HepG2 (cell line): ENCODE data around the gene CGB5. TPM values are rescaled to one million over a fixed set of nuclear protein-coding genes. Genes with fewer than 3 reads are reported as not detected.

Source experiments
- GZF1 ChIP-seq: sonication (generic); formaldehyde crosslinking; IDR thresholded peaks from 2 replicates; pipeline ENCODE4 v1.5.1; 2020; ENCODE audit warnings: mild to moderate bottlenecking, missing genetic modification reagents
- HNF1B ChIP-seq: sonication (generic); formaldehyde crosslinking; IDR thresholded peaks from 2 replicates; pipeline ENCODE4 v1.5.1; 2020; ENCODE audit warnings: mild to moderate bottlenecking, moderate library complexity, missing genetic modification reagents
- MTF2 ChIP-seq: sonication (generic); formaldehyde crosslinking; IDR thresholded peaks from 2 replicates; pipeline ENCODE4 v1.5.0; 2020; ENCODE audit warnings: missing genetic modification reagents, borderline replicate concordance
- PAXIP1 ChIP-seq: sonication (generic); formaldehyde crosslinking; conservative IDR thresholded peaks from 2 replicates; pipeline ENCODE4 v1.4.0; 2020; ENCODE audit warnings: mild to moderate bottlenecking, missing genetic modification reagents, moderate library complexity
- RAD51 ChIP-seq: fragments of 450-650 bp; IDR thresholded peaks from 2 replicates; pipeline ENCODE4 v1.6.1; 2016; ENCODE audit warnings: borderline replicate concordance
- SKI ChIP-seq: fragments of 450-650 bp; IDR thresholded peaks from one replicate; pipeline ENCODE4 v1.6.1; 2018; ENCODE audit warnings: mild to moderate bottlenecking; ENCODE audit not compliant: partially characterized antibody
- SP1 ChIP-seq, 2 experiments: fragments of 450-650 bp in 1 of 2; sonication (generic) in 1 of 2; formaldehyde crosslinking in 1 of 2; IDR thresholded peaks; 2 replicates each; pipeline versions ENCODE4 v1.4.0 to v1.6.1; 2016 to 2020; ENCODE audit warnings: missing genetic modification reagents in 1 of 2
- SRY ChIP-seq: sonication (generic); formaldehyde crosslinking; IDR thresholded peaks from 2 replicates; pipeline ENCODE4 v1.8.0; 2022; ENCODE audit warnings: mild to moderate bottlenecking, missing genetic modification reagents
- ZNF709 ChIP-seq: sonication (generic); formaldehyde crosslinking; IDR thresholded peaks from 2 replicates; pipeline ENCODE4 v1.5.0; 2020; ENCODE audit warnings: mild to moderate bottlenecking, missing genetic modification reagents
- ZNF781 ChIP-seq: sonication (generic); formaldehyde crosslinking; IDR thresholded peaks from 2 replicates; pipeline ENCODE4 v1.5.1; 2020; ENCODE audit warnings: borderline replicate concordance, mild to moderate bottlenecking, missing genetic modification reagents; ENCODE audit errors: not compliant biosample characterization
- ZNF879 ChIP-seq: sonication (generic); formaldehyde crosslinking; IDR thresholded peaks from 2 replicates; pipeline ENCODE4 v1.8.1; 2023; ENCODE audit warnings: missing genetic modification reagents
- ZZZ3 ChIP-seq: sonication (generic); formaldehyde crosslinking; IDR thresholded peaks from 2 replicates; pipeline ENCODE4 v1.4.0; 2020; ENCODE audit warnings: missing genetic modification reagents, mild to moderate bottlenecking, borderline replicate concordance
- polyA plus RNA-seq, 8 experiments: library from polyadenylated mRNA; depleted of rRNA in 3 of 8; stranded (reverse) in 7 of 8; unstranded in 1 of 8; fragments of >200 nt; fragmentation: Illumina TruSeq in 4 of 8; extraction: Trizol in 4 of 8; gene quantifications; 2 replicates each; pipeline versions ENCODE4 v1.2.1 to v1.2.3, GENCODE V29; 2011 to 2016; ENCODE audit warnings: low read depth in 4 of 8, missing spikeins in 1 of 8, mixed read lengths in 1 of 8; ENCODE audit not compliant: insufficient read depth in 1 of 8
- total RNA-seq, 5 experiments: library from RNA; depleted of rRNA; stranded (reverse); fragments of >200 nt; fragmentation: Illumina TruSeq; extraction: Trizol; gene quantifications; 2 replicates each; pipeline ENCODE4 v1.2.3, GENCODE V29; 2016; ENCODE audit warnings: low read depth in 1 of 5
- TF ChIP-seq, protein P1 (sequence below): sonication (generic); formaldehyde crosslinking; IDR thresholded peaks from 2 replicates; pipeline ENCODE4 v1.8.0; 2022; ENCODE audit warnings: missing genetic modification reagents, mild to moderate bottlenecking, moderate library complexity, borderline replicate concordance
- TF ChIP-seq, protein P2 (sequence below): sonication (generic); formaldehyde crosslinking; IDR thresholded peaks from 2 replicates; pipeline ENCODE4 v1.4.0; 2020; ENCODE audit warnings: missing genetic modification reagents, borderline replicate concordance
- TF ChIP-seq, protein P3 (sequence below): IDR thresholded peaks from 2 replicates; pipeline ENCODE4 v1.6.1; 2016; ENCODE audit warnings: mild to moderate bottlenecking, missing biosample characterization, missing genetic modification reagents

CGB5 gene
- total and polyA plus RNA-seq, 2 of the 13 experiments (the other 11 are each of a cell fraction or from before 2014, with no cell fraction given): not detected

DNA sequence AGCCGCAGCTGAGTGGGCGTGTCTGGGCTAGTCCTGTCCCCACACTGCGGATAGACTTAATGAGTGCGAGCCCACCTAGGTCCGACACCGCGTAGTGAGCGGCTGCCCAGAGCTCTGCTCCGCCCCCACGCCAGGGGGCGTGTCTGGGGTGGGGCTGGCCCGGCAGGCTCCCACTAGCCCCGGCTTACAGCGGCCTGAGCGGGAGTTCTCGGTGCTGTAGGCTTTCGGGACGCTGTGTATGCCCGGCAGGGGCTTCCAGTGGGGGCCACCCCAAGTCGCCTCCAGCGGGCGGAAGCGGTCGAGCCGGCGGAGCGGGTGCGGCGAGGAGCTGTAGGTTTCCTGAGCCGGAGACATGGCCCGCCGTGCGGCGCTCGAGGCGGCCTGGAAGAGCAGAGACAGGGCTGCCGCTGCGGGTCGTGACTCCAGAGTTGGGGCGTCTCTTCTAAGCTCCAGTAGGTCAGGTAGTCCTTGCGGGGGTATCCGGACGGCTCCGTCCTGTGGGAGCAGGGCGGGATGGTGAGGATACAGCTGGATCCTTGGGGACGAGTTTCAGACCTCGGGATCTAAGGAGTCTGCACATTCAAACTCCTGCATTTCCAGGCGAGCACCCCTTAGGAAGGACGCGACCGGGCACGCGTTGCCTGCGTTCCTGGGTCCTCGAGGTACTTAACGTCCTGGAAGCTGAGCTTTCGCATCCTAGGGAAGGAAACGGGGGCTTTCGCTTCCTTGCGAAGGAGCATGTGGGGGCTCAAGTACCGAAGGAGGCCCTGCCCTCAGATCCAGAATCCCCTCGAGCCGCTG is 12.7 kb downstream of the CGB5 start (continued):
- TF ChIP-seq PAXIP1 (CRISPR knock-in tag) (no peak), GZF1 (CRISPR knock-in tag) (no peak), SP1 (IDR thresholded peaks at IDR 0.05) (no peak), SP1 (CRISPR knock-in tag; IDR thresholded peaks at IDR 0.05) (peak; percentile 61; the same call in 1 of the 2 replicates), SRY (CRISPR knock-in tag) (0 out of 2 replicates have a peak, but pooled peaks have one; percentile 16), MTF2 (CRISPR knock-in tag) (peak; percentile 84), ZNF879 (CRISPR knock-in tag) (0 out of 2 replicates have a peak, but pooled peaks have one; percentile 54), ZNF709 (CRISPR knock-in tag) (no peak), HNF1B (CRISPR knock-in tag) (no peak), RAD51 (no peak), ZNF781 (CRISPR knock-in tag) (no peak), SKI (peak; percentile 19), ZZZ3 (CRISPR knock-in tag) (no peak)
- TF ChIP-seq, protein P1, sequence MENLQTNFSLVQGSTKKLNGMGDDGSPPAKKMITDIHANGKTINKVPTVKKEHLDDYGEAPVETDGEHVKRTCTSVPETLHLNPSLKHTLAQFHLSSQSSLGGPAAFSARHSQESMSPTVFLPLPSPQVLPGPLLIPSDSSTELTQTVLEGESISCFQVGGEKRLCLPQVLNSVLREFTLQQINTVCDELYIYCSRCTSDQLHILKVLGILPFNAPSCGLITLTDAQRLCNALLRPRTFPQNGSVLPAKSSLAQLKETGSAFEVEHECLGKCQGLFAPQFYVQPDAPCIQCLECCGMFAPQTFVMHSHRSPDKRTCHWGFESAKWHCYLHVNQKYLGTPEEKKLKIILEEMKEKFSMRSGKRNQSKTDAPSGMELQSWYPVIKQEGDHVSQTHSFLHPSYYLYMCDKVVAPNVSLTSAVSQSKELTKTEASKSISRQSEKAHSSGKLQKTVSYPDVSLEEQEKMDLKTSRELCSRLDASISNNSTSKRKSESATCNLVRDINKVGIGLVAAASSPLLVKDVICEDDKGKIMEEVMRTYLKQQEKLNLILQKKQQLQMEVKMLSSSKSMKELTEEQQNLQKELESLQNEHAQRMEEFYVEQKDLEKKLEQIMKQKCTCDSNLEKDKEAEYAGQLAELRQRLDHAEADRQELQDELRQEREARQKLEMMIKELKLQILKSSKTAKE: no peak
- TF ChIP-seq, protein P2, sequence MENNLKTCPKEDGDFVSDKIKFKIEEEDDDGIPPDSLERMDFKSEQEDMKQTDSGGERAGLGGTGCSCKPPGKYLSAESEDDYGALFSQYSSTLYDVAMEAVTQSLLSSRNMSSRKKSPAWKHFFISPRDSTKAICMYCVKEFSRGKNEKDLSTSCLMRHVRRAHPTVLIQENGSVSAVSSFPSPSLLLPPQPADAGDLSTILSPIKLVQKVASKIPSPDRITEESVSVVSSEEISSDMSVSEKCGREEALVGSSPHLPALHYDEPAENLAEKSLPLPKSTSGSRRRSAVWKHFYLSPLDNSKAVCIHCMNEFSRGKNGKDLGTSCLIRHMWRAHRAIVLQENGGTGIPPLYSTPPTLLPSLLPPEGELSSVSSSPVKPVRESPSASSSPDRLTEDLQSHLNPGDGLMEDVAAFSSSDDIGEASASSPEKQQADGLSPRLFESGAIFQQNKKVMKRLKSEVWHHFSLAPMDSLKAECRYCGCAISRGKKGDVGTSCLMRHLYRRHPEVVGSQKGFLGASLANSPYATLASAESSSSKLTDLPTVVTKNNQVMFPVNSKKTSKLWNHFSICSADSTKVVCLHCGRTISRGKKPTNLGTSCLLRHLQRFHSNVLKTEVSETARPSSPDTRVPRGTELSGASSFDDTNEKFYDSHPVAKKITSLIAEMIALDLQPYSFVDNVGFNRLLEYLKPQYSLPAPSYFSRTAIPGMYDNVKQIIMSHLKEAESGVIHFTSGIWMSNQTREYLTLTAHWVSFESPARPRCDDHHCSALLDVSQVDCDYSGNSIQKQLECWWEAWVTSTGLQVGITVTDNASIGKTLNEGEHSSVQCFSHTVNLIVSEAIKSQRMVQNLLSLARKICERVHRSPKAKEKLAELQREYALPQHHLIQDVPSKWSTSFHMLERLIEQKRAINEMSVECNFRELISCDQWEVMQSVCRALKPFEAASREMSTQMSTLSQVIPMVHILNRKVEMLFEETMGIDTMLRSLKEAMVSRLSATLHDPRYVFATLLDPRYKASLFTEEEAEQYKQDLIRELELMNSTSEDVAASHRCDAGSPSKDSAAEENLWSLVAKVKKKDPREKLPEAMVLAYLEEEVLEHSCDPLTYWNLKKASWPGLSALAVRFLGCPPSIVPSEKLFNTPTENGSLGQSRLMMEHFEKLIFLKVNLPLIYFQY: peak; percentile 18; the same call in 1 of the 2 replicates
- TF ChIP-seq, protein P3, sequence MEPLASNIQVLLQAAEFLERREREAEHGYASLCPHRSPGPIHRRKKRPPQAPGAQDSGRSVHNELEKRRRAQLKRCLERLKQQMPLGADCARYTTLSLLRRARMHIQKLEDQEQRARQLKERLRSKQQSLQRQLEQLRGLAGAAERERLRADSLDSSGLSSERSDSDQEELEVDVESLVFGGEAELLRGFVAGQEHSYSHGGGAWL (CRISPR knock-in tag): no peak
